ENCODE data around the gene TRPC6.
"Not testable (repeated sequence)": the region's sequence is repeated elsewhere in the genome, so short reads cannot be mapped to it uniquely, and the experiment has no call there.

TRPC6 gene

GRCh38 chr11:101464388-101464787, 119.4 kb downstream of the TRPC6 start:
- in situ Hi-C loops (cut with MboI; ENCODE audit: low pct_unique_long_range_greater_than_20kb, low sequenced_read_pairs); DNase-seq: not testable (repeated sequence)

- DNase-seq, result no peak
- in situ Hi-C loops (cut with MboI; ENCODE audit: low pct_unique_long_range_greater_than_20kb, low sequenced_read_pairs), result no loop called here
These were observed 124.8 kb downstream of the TRPC6 start for GRCh38 chr11:101459020-101459419.

GRCh38 chr11:101458161-101458560, 125.6 kb downstream of the TRPC6 start:
- no peak for DNase-seq
- in situ Hi-C loops (cut with MboI; ENCODE audit: low pct_unique_long_range_greater_than_20kb, low sequenced_read_pairs), result no loop called here

- in situ Hi-C loops (cut with MboI; ENCODE audit: low pct_unique_long_range_greater_than_20kb, low sequenced_read_pairs), result no loop called here
- no peak for DNase-seq
These were observed 127.0 kb downstream of the TRPC6 start for GRCh38 chr11:101456812-101457211.

- in situ Hi-C loops (cut with MboI; ENCODE audit: low pct_unique_long_range_greater_than_20kb, low sequenced_read_pairs), result no loop called here
- no peak for DNase-seq
These were observed 130.1 kb downstream of the TRPC6 start for GRCh38 chr11:101453682-101454081.

GRCh38 chr11:101448881-101449442, 134.8 kb downstream of the TRPC6 start:
- no peak for DNase-seq
- in situ Hi-C loops (cut with MboI; ENCODE audit: low pct_unique_long_range_greater_than_20kb, low sequenced_read_pairs), result no loop called here

GRCh38 chr11:101446726-101447125, 137.1 kb downstream of the TRPC6 start:
- in situ Hi-C loops (cut with MboI; ENCODE audit: low pct_unique_long_range_greater_than_20kb, low sequenced_read_pairs), result no loop called here
- no peak for DNase-seq

GRCh38 chr11:101446238-101446637, 137.6 kb downstream of the TRPC6 start:
- in situ Hi-C loops (cut with MboI; ENCODE audit: low pct_unique_long_range_greater_than_20kb, low sequenced_read_pairs), result no loop called here
- no peak for DNase-seq

GRCh38 chr11:101445761-101446160, 138.0 kb downstream of the TRPC6 start:
- DNase-seq, result no peak
- in situ Hi-C loops (cut with MboI; ENCODE audit: low pct_unique_long_range_greater_than_20kb, low sequenced_read_pairs), result no loop called here

- no peak for DNase-seq
- in situ Hi-C loops (cut with MboI; ENCODE audit: low pct_unique_long_range_greater_than_20kb, low sequenced_read_pairs), result no loop called here
These were observed 139.0 kb downstream of the TRPC6 start for GRCh38 chr11:101444851-101445250.

- in situ Hi-C loops (cut with MboI; ENCODE audit: low pct_unique_long_range_greater_than_20kb, low sequenced_read_pairs), result no loop called here
- no peak for DNase-seq
These were observed 139.6 kb downstream of the TRPC6 start for GRCh38 chr11:101444164-101444563.

GRCh38 chr11:101442936-101443521, 140.8 kb downstream of the TRPC6 start:
- no peak for DNase-seq
- in situ Hi-C loops (cut with MboI; ENCODE audit: low pct_unique_long_range_greater_than_20kb, low sequenced_read_pairs), result no loop called here

GRCh38 chr11:101442171-101442570, 141.6 kb downstream of the TRPC6 start:
- no peak for DNase-seq
- in situ Hi-C loops (cut with MboI; ENCODE audit: low pct_unique_long_range_greater_than_20kb, low sequenced_read_pairs), result no loop called here

GRCh38 chr11:101441747-101442146, 142.1 kb downstream of the TRPC6 start:
- in situ Hi-C loops (cut with MboI; ENCODE audit: low pct_unique_long_range_greater_than_20kb, low sequenced_read_pairs), result no loop called here
- no peak for DNase-seq

- no peak for DNase-seq
- in situ Hi-C loops (cut with MboI; ENCODE audit: low pct_unique_long_range_greater_than_20kb, low sequenced_read_pairs), result no loop called here
These were observed 144.3 kb downstream of the TRPC6 start for GRCh38 chr11:101439488-101439887.

GRCh38 chr11:101438708-101439107, 145.1 kb downstream of the TRPC6 start:
- in situ Hi-C loops (cut with MboI; ENCODE audit: low pct_unique_long_range_greater_than_20kb, low sequenced_read_pairs), result not testable (repeated sequence)

GRCh38 chr11:101438126-101438525, 145.7 kb downstream of the TRPC6 start:
- in situ Hi-C loops (cut with MboI; ENCODE audit: low pct_unique_long_range_greater_than_20kb, low sequenced_read_pairs), result no loop called here
- DNase-seq, result no peak

More at GRCh38 chr11:101438708-101439107, 145.1 kb downstream of the TRPC6 start:
- DNase-seq, result not testable (repeated sequence)

GRCh38 chr11:101436511-101437142, 147.2 kb downstream of the TRPC6 start:
- DNase-seq, result peak; percentile 29
- in situ Hi-C loops (cut with MboI; ENCODE audit: low pct_unique_long_range_greater_than_20kb, low sequenced_read_pairs), result no loop called here

GRCh38 chr11:101435408-101435973, 148.3 kb downstream of the TRPC6 start:
- DNase-seq, result no peak
- in situ Hi-C loops (cut with MboI; ENCODE audit: low pct_unique_long_range_greater_than_20kb, low sequenced_read_pairs), result no loop called here

- in situ Hi-C loops (cut with MboI; ENCODE audit: low pct_unique_long_range_greater_than_20kb, low sequenced_read_pairs), result no loop called here
These were observed 149.7 kb downstream of the TRPC6 start for GRCh38 chr11:101434026-101434643.

More at GRCh38 chr11:101434026-101434643, 149.7 kb downstream of the TRPC6 start:
- DNase-seq, result no peak

All from KBM-7 (cell line).